Keratinocyte (primary cell): ENCODE data around the gene STX18. TPM values are rescaled to one million over a fixed set of nuclear protein-coding genes. Genes with fewer than 3 reads are reported as not detected.

Experiments used
- DNase-seq: peaks from one replicate; pipeline ENCODE4 v3.0.0-alpha.2; 2011; ENCODE audit warnings: low read depth, missing footprints, low spot score
- FAIRE-seq: peaks from 2 replicates; lab custom pipeline; 2011; peaks lifted over from hg19 to GRCh38; lab: Jason Lieb, UNC
- H2AFZ ChIP-seq: 2 replicates; pipeline ENCODE4 v1.6.0; 2012; ENCODE audit warnings: low read length, control low read depth, inconsistent platforms; ENCODE audit not compliant: control insufficient read depth
- H3K27ac ChIP-seq: 2 replicates; pipeline ENCODE4 v1.5.1; 2011; ENCODE audit warnings: low read length; ENCODE audit not compliant: control insufficient read depth, insufficient read depth
- H3K27me3 ChIP-seq: 3 replicates; pipeline ENCODE4 v1.6.0; 2011; ENCODE audit warnings: low read length; ENCODE audit not compliant: control insufficient read depth, insufficient read depth; ENCODE audit errors: extremely low read depth
- H3K36me3 ChIP-seq, 2 experiments: 2 replicates in 1 of 2; 3 replicates in 1 of 2; pipeline ENCODE4 v1.5.1; 2011; ENCODE audit warnings: low read length in 2 of 2, mild to moderate bottlenecking in 1 of 2; ENCODE audit not compliant: control insufficient read depth in 2 of 2, insufficient read depth in 2 of 2; ENCODE audit errors: extremely low read depth in 1 of 2
- H3K4me1 ChIP-seq: 3 replicates; pipeline ENCODE4 v1.5.1; 2011; ENCODE audit warnings: low read length; ENCODE audit not compliant: control insufficient read depth, insufficient read depth; ENCODE audit errors: extremely low read depth
- H3K4me2 ChIP-seq: 3 replicates; pipeline ENCODE4 v1.6.0; 2011; ENCODE audit warnings: low read depth, low read length; ENCODE audit not compliant: control insufficient read depth, insufficient read depth; ENCODE audit errors: extremely low read depth
- H3K4me3 ChIP-seq, 3 experiments: fragments of 200-600 bp in 1 of 3; sonication (generic) in 1 of 3; 2 replicates in 2 of 3; 3 replicates in 1 of 3; pipeline ENCODE4 v1.5.1; 2011 to 2016; ENCODE audit warnings: low read length in 3 of 3, mild to moderate bottlenecking in 3 of 3, control low read depth in 2 of 3, inconsistent platforms in 1 of 3, low read depth in 1 of 3, mixed read lengths in 1 of 3, mixed run types in 1 of 3, moderate library complexity in 1 of 3; ENCODE audit not compliant: control insufficient read depth in 2 of 3, insufficient read depth in 2 of 3; ENCODE audit errors: extremely low read depth in 1 of 3
- H3K79me2 ChIP-seq: 2 replicates; pipeline ENCODE4 v1.6.0; 2012; ENCODE audit warnings: low read length; ENCODE audit not compliant: control insufficient read depth, insufficient read depth
- H3K9ac ChIP-seq: 3 replicates; pipeline ENCODE4 v1.6.0; 2011; ENCODE audit warnings: low read length; ENCODE audit not compliant: control insufficient read depth, insufficient read depth; ENCODE audit errors: extremely low read depth
- H3K9me1 ChIP-seq: 3 replicates; pipeline ENCODE4 v1.6.0; 2011; ENCODE audit warnings: low read length; ENCODE audit not compliant: control insufficient read depth, insufficient read depth; ENCODE audit errors: extremely low read depth
- H3K9me3 ChIP-seq: 2 replicates; pipeline ENCODE4 v1.5.1; 2012; ENCODE audit warnings: low read depth, low read length; ENCODE audit not compliant: control insufficient read depth
- H4K20me1 ChIP-seq: 3 replicates; pipeline ENCODE4 v1.6.0; 2011; ENCODE audit warnings: low read length; ENCODE audit not compliant: control insufficient read depth, insufficient read depth; ENCODE audit errors: extremely low read depth
- EZH2 ChIP-seq: IDR thresholded peaks from one replicate; pipeline ENCODE4 v1.6.1; 2012; ENCODE audit warnings: inconsistent platforms, mild to moderate bottlenecking, low read length, moderate library complexity
- dilution Hi-C: fragments of 300-500 bp; cut with MboI; formaldehyde crosslinking; loops from one replicate; pipeline ENCODE4 v1.7.0; 2020; ENCODE audit warnings: low sequenced_read_pairs; ENCODE audit not compliant: extremely low pct_ligation_motif_present
- polyA plus RNA-seq, 5 experiments: library from polyadenylated mRNA; depleted of rRNA in 3 of 5; stranded (reverse) in 3 of 5; stranded (forward) in 1 of 5; unstranded in 1 of 5; fragments of >200 nt; gene quantifications; 1 replicate in 1 of 5; 2 replicates in 3 of 5; 3 replicates in 1 of 5; pipeline versions ENCODE4 v1.2.1 to v1.2.3, GENCODE V29; 2011 to 2012; ENCODE audit warnings: missing spikeins in 2 of 5, low read depth in 1 of 5, low replicate concordance in 1 of 5
- TF ChIP-seq, protein P1 (sequence below), 3 experiments: IDR thresholded peaks in 1 of 3; conservative IDR thresholded peaks in 1 of 3; optimal IDR thresholded peaks in 1 of 3; 2 replicates in 2 of 3; 3 replicates in 1 of 3; pipeline versions ENCODE3 to v1.5.1; 2011; ENCODE audit warnings: low read length in 3 of 3, mild to moderate bottlenecking in 3 of 3, moderate library complexity in 2 of 3, control low read depth in 1 of 3, inconsistent platforms in 1 of 3; ENCODE audit not compliant: insufficient read depth in 2 of 3; ENCODE audit errors: extremely low read depth in 1 of 3

The STX18 gene
- polyA plus RNA-seq, 1 donor (not counting 4 experiments of a cell fraction or from before 2014, with no cell fraction given), result 21.6 TPM

DNA sequence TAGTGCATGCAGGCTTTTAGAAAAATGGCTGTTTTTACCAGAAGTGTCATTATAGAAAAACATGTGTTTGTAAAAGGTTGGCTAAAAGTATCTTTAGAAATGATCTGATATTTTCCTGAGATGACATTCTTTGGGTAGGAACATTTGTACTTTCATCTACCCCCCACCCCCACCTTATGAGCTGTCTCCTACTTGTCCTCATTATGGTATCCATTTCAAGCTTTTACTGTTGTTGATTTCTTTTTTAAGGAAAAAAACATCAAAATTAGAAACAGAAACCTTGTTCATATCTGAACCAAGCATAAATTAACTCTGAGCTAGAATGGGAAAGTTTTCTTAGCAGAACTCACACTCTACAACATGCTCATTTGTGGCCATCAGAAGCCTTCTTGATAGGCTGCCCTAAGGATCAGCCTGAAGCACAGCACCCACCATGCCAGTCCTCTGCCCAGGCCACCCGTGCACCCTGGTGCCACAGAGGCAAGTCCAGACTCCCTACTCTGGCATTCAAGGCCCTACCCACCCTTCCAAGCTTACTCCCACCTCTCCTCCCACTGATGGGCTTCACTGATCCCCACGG lies 105.5 kb downstream of the STX18 start:
- FAIRE-seq (no peak), DNase-seq (no peak)
- H3K4me2 ChIP-seq, result no peak overlapping the region
- H3K9me1 ChIP-seq, result no peaks in the 10 kb centered on the region
- H3K9ac ChIP-seq, result no peak overlapping the region
- dilution Hi-C loops, result no loop called here
- no peaks in the 10 kb centered on the region for H3K79me2 ChIP-seq
- H2AFZ ChIP-seq, result no peak overlapping the region
- H3K36me3 ChIP-seq, result peaks cover 2 to 7% of the 10 kb centered on the region in 2 experiments
- TF ChIP-seq EZH2, result no peak
- TF ChIP-seq, protein P1, sequence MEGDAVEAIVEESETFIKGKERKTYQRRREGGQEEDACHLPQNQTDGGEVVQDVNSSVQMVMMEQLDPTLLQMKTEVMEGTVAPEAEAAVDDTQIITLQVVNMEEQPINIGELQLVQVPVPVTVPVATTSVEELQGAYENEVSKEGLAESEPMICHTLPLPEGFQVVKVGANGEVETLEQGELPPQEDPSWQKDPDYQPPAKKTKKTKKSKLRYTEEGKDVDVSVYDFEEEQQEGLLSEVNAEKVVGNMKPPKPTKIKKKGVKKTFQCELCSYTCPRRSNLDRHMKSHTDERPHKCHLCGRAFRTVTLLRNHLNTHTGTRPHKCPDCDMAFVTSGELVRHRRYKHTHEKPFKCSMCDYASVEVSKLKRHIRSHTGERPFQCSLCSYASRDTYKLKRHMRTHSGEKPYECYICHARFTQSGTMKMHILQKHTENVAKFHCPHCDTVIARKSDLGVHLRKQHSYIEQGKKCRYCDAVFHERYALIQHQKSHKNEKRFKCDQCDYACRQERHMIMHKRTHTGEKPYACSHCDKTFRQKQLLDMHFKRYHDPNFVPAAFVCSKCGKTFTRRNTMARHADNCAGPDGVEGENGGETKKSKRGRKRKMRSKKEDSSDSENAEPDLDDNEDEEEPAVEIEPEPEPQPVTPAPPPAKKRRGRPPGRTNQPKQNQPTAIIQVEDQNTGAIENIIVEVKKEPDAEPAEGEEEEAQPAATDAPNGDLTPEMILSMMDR (optimal IDR thresholded peaks at IDR 0.05 in 1 of 3, IDR thresholded peaks at IDR 0.05 in 1 of 3, conservative IDR thresholded peaks at IDR 0.05 in 1 of 3; ENCODE audit: extremely low read depth in 1 of 3, insufficient read depth in 2 of 3, low read length in 3 of 3), result no peak
- no peaks in the 10 kb centered on the region for H4K20me1 ChIP-seq
- no peak overlapping the region for H3K4me3 ChIP-seq
- no peaks in the 10 kb centered on the region for H3K27me3 ChIP-seq
- H3K4me1 ChIP-seq, result peaks cover 5% of the 10 kb centered on the region
- no peak overlapping the region for H3K27ac ChIP-seq
- H3K9me3 ChIP-seq, result no peaks in the 10 kb centered on the region

- peaks cover 2 to 7% of the 10 kb centered on the region in 2 experiments for H3K36me3 ChIP-seq
- no peaks in the 10 kb centered on the region for H4K20me1 ChIP-seq
- H3K27me3 ChIP-seq, result no peaks in the 10 kb centered on the region
- dilution Hi-C loops, result no loop called here
- no peak overlapping the region for H3K27ac ChIP-seq
- no peaks in the 10 kb centered on the region for H3K4me1 ChIP-seq
- H3K9me1 ChIP-seq, result no peaks in the 10 kb centered on the region
- DNase-seq (no peak), FAIRE-seq (no peak)
- H3K9me3 ChIP-seq, result no peaks in the 10 kb centered on the region
- H3K4me3 ChIP-seq, result no peak overlapping the region
- H2AFZ ChIP-seq, result no peak overlapping the region
- H3K9ac ChIP-seq, result no peak overlapping the region
- no peaks in the 10 kb centered on the region for H3K79me2 ChIP-seq
- TF ChIP-seq, protein P1 (optimal IDR thresholded peaks at IDR 0.05 in 1 of 3, IDR thresholded peaks at IDR 0.05 in 1 of 3, conservative IDR thresholded peaks at IDR 0.05 in 1 of 3; ENCODE audit: extremely low read depth in 1 of 3, insufficient read depth in 2 of 3, low read length in 3 of 3), result no peak
- no peak for TF ChIP-seq EZH2
- H3K4me2 ChIP-seq, result no peak overlapping the region
Observed at GRCh38 chr4:4433941-4434340, 107.9 kb downstream of the STX18 start.
